ENCODE measurements around the gene ZACN. TPM values are rescaled to one million over a fixed set of nuclear protein-coding genes. Genes with fewer than 3 reads are reported as not detected.

ZACN gene
- 0.29 TPM in 1 of 2 replicates, not detected in the other for total RNA-seq (ENCODE audit: low replicate concordance)
- long read RNA-seq, result 0 reads

DNA sequence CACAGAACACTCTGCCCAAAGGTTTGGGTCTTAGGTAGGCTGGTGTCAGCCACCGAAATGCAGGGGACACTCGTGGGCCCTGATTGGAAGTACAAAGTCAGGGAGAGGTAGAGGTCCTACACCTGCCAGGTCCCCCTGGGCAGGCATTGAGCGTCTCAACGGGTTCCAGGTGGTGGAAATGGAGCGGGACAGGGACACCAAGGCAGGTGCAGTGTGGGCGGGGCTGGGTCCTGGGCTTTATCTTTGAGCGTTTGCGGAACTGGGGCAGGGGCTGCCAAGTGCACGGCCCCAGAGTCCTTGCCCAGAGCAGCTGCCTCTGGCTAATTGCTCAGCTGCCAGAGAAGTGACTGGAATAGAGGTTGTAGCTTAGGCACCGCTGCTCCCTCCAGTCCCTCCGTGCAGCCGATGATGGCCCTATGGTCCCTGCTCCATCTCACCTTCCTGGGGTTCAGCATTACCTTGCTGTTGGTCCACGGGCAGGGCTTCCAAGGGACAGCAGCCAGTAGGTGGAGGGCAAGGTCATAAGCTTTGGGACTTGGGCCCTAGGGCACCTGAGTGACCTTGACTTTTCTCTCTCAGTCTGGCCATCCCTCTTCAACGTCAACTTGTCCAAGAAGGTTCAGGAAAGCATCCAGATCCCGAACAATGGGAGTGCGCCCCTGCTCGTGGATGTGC is at the start of gene ZACN:
Gene ZACN (plus strand): TSS at position 323 of the 675 bp plus-strand sequence. CDS start 83 bp downstream, at position 406.
- Mint-ChIP-seq H3K27ac (peak within 1 kb of the TSS; percentile 43), H3K27me3 (peaks cover 71% of the 10 kb centered on the region), H3K9me3 (no peaks in the 10 kb centered on the region), H3K36me3 (no peaks in the 10 kb centered on the region), H3K4me3 (peak within 1 kb of the TSS; percentile 49), H3K4me1 (ENCODE audit: unreplicated experiment) (peaks cover 16% of the 10 kb centered on the region)
- no peak for DNase-seq (ENCODE audit: extremely low spot score, unreplicated experiment)
- TF ChIP-seq, protein P1, sequence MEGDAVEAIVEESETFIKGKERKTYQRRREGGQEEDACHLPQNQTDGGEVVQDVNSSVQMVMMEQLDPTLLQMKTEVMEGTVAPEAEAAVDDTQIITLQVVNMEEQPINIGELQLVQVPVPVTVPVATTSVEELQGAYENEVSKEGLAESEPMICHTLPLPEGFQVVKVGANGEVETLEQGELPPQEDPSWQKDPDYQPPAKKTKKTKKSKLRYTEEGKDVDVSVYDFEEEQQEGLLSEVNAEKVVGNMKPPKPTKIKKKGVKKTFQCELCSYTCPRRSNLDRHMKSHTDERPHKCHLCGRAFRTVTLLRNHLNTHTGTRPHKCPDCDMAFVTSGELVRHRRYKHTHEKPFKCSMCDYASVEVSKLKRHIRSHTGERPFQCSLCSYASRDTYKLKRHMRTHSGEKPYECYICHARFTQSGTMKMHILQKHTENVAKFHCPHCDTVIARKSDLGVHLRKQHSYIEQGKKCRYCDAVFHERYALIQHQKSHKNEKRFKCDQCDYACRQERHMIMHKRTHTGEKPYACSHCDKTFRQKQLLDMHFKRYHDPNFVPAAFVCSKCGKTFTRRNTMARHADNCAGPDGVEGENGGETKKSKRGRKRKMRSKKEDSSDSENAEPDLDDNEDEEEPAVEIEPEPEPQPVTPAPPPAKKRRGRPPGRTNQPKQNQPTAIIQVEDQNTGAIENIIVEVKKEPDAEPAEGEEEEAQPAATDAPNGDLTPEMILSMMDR (conservative IDR thresholded peaks at IDR 0.05), result no peak

- TF ChIP-seq, protein P1 (conservative IDR thresholded peaks at IDR 0.05), result no peak
- H3K4me3 Mint-ChIP-seq, result no peak overlapping the region
Measured at GRCh38 chr17:76032073-76032779, 46.8 kb upstream of the ZACN start.

GRCh38 chr17:76032780-76033108 is 46.2 kb upstream of the ZACN start:
- peaks cover 3% of the 10 kb centered on the region for H3K36me3 Mint-ChIP-seq
- no peak overlapping the region for H3K27ac Mint-ChIP-seq
- no peaks in the 10 kb centered on the region for H3K27me3 Mint-ChIP-seq
- H3K4me3 Mint-ChIP-seq, result no peak overlapping the region
- DNase-seq (ENCODE audit: extremely low spot score, unreplicated experiment), result no peak
- TF ChIP-seq, protein P1 (conservative IDR thresholded peaks at IDR 0.05), result no peak
- H3K4me1 Mint-ChIP-seq (ENCODE audit: unreplicated experiment), result peaks cover 22% of the 10 kb centered on the region
- H3K9me3 Mint-ChIP-seq, result no peaks in the 10 kb centered on the region

More at GRCh38 chr17:76032073-76032779, 46.8 kb upstream of the ZACN start:
- Mint-ChIP-seq H3K4me1 (ENCODE audit: unreplicated experiment) (peaks cover 23% of the 10 kb centered on the region), H3K9me3 (no peaks in the 10 kb centered on the region), H3K27ac (no peak overlapping the region), H3K27me3 (no peaks in the 10 kb centered on the region), H3K36me3 (peaks cover 3% of the 10 kb centered on the region)
- DNase-seq (ENCODE audit: extremely low spot score, unreplicated experiment), result no peak

DNA sequence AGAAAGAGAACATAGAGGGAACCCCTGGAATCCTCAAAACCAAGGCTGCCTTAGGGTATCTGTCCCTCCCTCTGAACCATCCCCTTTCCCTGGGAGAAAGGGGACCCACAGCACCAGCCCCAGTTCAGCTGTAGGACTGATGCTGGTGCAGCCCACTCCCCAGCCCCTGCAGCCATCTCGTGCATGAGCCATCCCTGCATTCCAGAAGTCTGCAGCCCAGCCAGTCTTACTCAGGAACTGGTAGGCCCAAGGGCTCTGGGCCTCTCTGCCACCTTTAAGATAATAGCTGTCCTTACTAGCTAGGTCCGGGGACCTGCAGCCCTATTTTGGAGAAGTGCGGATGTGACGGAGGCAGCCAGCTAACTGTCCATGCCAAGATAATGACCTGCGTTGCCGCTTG is 45.8 kb upstream of the ZACN start:
- Mint-ChIP-seq H3K4me3 (no peak overlapping the region), H3K9me3 (no peaks in the 10 kb centered on the region), H3K36me3 (peaks cover 5% of the 10 kb centered on the region), H3K27ac (no peak overlapping the region), H3K27me3 (no peaks in the 10 kb centered on the region), H3K4me1 (ENCODE audit: unreplicated experiment) (peaks cover 26% of the 10 kb centered on the region)
- TF ChIP-seq, protein P1 (conservative IDR thresholded peaks at IDR 0.05), result no peak
- no peak for DNase-seq (ENCODE audit: extremely low spot score, unreplicated experiment)

DNA sequence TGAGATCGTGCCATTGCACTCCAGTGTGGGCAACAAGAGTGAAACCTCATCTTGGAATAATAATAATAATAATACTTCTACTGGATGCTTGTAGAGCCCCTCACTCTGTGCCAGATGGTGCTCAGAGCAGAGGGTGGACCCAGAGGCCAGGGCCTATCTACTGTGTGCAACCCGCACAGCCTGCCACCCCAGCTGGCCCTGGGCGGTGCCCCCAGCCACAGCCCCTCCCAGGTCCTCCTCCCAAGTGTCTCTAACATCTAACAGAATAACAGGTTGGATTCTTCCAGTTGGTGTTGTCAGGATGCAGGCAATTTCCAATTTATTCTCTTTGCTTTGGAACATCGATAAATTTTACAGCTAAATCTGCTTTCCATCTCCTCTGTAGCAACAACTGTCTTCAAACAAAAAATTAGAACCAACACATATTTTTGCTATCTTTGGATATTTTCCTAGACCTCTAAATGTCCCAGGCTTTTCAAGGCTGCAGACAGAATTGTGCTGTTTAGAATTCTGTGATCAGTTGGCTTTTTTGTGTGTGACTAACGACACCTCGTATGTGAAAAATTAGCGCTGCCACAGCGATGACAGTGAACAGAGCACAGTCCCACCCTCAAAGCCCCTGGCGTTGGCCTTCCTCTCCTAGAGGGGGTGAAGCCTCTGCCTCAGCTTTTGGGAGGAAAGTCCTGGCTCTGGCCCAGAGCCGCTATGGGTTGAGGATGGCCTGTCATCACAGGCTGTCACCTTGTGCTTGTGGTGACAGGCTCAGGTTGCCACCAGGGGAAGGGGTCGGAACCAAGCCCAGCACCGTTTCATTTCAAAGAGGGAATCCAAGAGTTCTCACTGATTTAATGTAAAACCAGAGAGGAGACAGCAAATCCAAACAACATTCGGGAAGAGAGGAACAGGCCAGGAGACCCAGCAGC is 44.3 kb upstream of the ZACN start:
- peak overlapping the region; percentile 11 for H3K27ac Mint-ChIP-seq
- H3K4me3 Mint-ChIP-seq, result peak overlapping the region; percentile 58
- DNase-seq (ENCODE audit: extremely low spot score, unreplicated experiment), result no peak
- peaks cover 26% of the 10 kb centered on the region for H3K4me1 Mint-ChIP-seq (ENCODE audit: unreplicated experiment)
- H3K36me3 Mint-ChIP-seq, result peaks cover 20% of the 10 kb centered on the region
- H3K9me3 Mint-ChIP-seq, result no peaks in the 10 kb centered on the region
- TF ChIP-seq, protein P1 (conservative IDR thresholded peaks at IDR 0.05), result no peak
- no peaks in the 10 kb centered on the region for H3K27me3 Mint-ChIP-seq
